Measurements from ENCODE around the gene ADAMTS9. TPM values are rescaled to one million over a fixed set of nuclear protein-coding genes. Genes with fewer than 3 reads are reported as not detected.

The ADAMTS9 gene
- total and polyA plus RNA-seq, 10 donors = 9.1 to 112 (median 34.8) TPM

DNA sequence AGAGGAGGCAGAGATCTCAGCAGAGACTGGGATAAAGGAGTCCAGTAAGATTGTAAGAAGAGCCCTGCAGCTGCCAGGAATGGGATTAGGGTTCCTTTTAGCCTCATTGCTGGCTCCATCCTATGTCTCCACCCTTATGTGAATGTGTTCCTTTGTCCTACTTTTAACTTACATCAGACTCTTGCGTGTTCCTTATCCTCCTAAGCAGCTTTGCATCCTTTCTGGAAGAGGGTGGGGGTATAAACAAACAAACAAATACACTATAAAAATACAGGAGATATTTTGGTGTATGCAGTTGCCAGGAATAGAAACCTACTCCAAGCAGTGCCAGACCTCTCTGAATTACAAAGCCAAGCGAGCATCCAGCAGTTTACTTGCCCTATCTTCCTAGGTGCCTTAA lies 194.7 kb downstream of the ADAMTS9 start:
- Histone ChIP-seq H3K36me3 (no peaks in the 10 kb centered on the region), H3K27ac (no peak overlapping the region), H3K9me3 (no peaks in the 10 kb centered on the region), H3K27me3 (replicated peaks in 1 of 7) (peaks cover 0 to 78% (median 10%) of the 10 kb centered on the region in 7 donors), H3K4me1 (no peaks in the 10 kb centered on the region), H3K4me3 (no peak overlapping the region)
- WGBS, 5 donors = 63 to 78% (median 67%) methylated on average over 2 of the region's 2 CpGs
- TF ChIP-seq POLR2AphosphoS5 (IDR thresholded peaks at IDR 0.05) (no peak), POLR2A (IDR thresholded peaks at IDR 0.05) (no peak)
- TF ChIP-seq, protein P1, sequence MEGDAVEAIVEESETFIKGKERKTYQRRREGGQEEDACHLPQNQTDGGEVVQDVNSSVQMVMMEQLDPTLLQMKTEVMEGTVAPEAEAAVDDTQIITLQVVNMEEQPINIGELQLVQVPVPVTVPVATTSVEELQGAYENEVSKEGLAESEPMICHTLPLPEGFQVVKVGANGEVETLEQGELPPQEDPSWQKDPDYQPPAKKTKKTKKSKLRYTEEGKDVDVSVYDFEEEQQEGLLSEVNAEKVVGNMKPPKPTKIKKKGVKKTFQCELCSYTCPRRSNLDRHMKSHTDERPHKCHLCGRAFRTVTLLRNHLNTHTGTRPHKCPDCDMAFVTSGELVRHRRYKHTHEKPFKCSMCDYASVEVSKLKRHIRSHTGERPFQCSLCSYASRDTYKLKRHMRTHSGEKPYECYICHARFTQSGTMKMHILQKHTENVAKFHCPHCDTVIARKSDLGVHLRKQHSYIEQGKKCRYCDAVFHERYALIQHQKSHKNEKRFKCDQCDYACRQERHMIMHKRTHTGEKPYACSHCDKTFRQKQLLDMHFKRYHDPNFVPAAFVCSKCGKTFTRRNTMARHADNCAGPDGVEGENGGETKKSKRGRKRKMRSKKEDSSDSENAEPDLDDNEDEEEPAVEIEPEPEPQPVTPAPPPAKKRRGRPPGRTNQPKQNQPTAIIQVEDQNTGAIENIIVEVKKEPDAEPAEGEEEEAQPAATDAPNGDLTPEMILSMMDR (IDR thresholded peaks at IDR 0.05 in 8 of 11, conservative IDR thresholded peaks at IDR 0.05 in 3 of 11) = no peak
- intact Hi-C loops (cut with DNase I; ENCODE audit: low total_unique reads) = no loop called here
- no peak for DNase-seq

DNA sequence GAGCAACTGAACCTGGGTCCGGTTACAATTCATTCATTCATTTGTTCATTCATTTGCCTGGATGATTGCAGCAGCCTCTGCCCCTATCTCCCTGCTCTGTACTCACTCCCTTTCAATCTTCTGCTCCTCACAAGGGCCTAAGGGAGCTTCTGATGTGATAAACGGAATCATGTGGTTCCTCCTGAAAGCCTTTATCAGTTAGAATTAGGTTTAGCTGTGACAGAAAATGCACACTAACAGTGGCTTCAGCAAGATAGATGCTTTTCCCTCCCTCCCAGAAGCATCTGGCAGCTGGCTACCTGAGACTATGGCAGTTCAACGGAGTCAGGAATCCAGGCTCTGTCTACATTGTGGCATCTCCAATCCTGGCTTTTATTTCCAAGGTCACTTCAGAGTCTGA lies 196.0 kb downstream of the ADAMTS9 start:
- H3K36me3 ChIP-seq = no peaks in the 10 kb centered on the region
- H3K27ac ChIP-seq = no peak overlapping the region
- peaks cover 0 to 83% (median 10%) of the 10 kb centered on the region in 7 donors for H3K27me3 ChIP-seq (replicated peaks in 1 of 7)
- H3K4me3 ChIP-seq = no peak overlapping the region
- TF ChIP-seq, protein P1 (IDR thresholded peaks at IDR 0.05 in 8 of 11, conservative IDR thresholded peaks at IDR 0.05 in 3 of 11) = no peak
- TF ChIP-seq POLR2A (IDR thresholded peaks at IDR 0.05) = no peak
- TF ChIP-seq POLR2AphosphoS5 (IDR thresholded peaks at IDR 0.05) = no peak
- WGBS, 5 donors = 72 to 86% (median 73%) methylated on average over 3 of the region's 3 CpGs
- DNase-seq = no peak
- no peaks in the 10 kb centered on the region for H3K4me1 ChIP-seq
- H3K9me3 ChIP-seq = no peaks in the 10 kb centered on the region
- intact Hi-C loops (cut with DNase I; ENCODE audit: low total_unique reads) = no loop called here

GRCh38 chr3:64490180-64490724 lies 197.5 kb downstream of the ADAMTS9 start:
- Histone ChIP-seq H3K4me1 (peaks cover 0 to 5% (median 0%) of the 10 kb centered on the region in 6 donors), H3K4me3 (no peak overlapping the region), H3K9me3 (no peaks in the 10 kb centered on the region), H3K36me3 (no peaks in the 10 kb centered on the region), H3K27me3 (replicated peaks in 1 of 7) (peaks cover 0 to 91% (median 10%) of the 10 kb centered on the region in 7 donors), H3K27ac (no peak overlapping the region)
- 79 to 87% (median 81%) methylated on average over 5 to 6 of the region's 6 CpGs for WGBS, 5 donors
- DNase-seq = no peak
- intact Hi-C loops (cut with DNase I; ENCODE audit: low total_unique reads) = no loop called here
- no peak for TF ChIP-seq POLR2A (IDR thresholded peaks at IDR 0.05)
- no peak for TF ChIP-seq POLR2AphosphoS5 (IDR thresholded peaks at IDR 0.05)
- TF ChIP-seq, protein P1 (IDR thresholded peaks at IDR 0.05 in 8 of 11, conservative IDR thresholded peaks at IDR 0.05 in 3 of 11) = no peak

GRCh38 chr3:64489361-64490044 lies 198.3 kb downstream of the ADAMTS9 start:
- no peak overlapping the region for H3K4me3 ChIP-seq

More at GRCh38 chr3:64489361-64490044, 198.3 kb downstream of the ADAMTS9 start:
- H3K36me3 ChIP-seq = no peaks in the 10 kb centered on the region
- H3K4me1 ChIP-seq = peaks cover 0 to 5% (median 0%) of the 10 kb centered on the region in 6 donors
- intact Hi-C loops (cut with DNase I; ENCODE audit: low total_unique reads) = no loop called here
- 29 to 39% (median 32%) methylated on average over 23 of the region's 23 CpGs for WGBS, 5 donors
- no peak overlapping the region for H3K27ac ChIP-seq
- H3K27me3 ChIP-seq (replicated peaks in 1 of 7) = peaks cover 0 to 92% (median 10%) of the 10 kb centered on the region in 7 donors
- no peak for DNase-seq
- H3K9me3 ChIP-seq = no peaks in the 10 kb centered on the region
- no peak for TF ChIP-seq POLR2A (IDR thresholded peaks at IDR 0.05)
- TF ChIP-seq, protein P1 (IDR thresholded peaks at IDR 0.05 in 8 of 11, conservative IDR thresholded peaks at IDR 0.05 in 3 of 11) = no peak
- TF ChIP-seq POLR2AphosphoS5 (IDR thresholded peaks at IDR 0.05) = no peak
